Prostate gland (tissue), 2 donors: ENCODE measurements around the gene GLIPR2. TPM values are rescaled to one million over a fixed set of nuclear protein-coding genes. Genes with fewer than 3 reads are reported as not detected.
"Not testable (repeated sequence)": the region's sequence is repeated elsewhere in the genome, so short reads cannot be mapped to it uniquely, and the experiment has no call there.

Experiments
- DNase-seq: peaks from one replicate; pipeline ENCODE4 v3.0.0-alpha.2; 2019; ENCODE audit warnings: low spot score
- H3K27ac ChIP-seq, 2 donors: fragments of 200-600 bp; sonication (generic); 2 replicates each; pipeline ENCODE4 v1.5.1; 2017 to 2019
- H3K27me3 ChIP-seq: fragments of 200-600 bp; sonication (generic); replicated peaks from 2 replicates; pipeline ENCODE4 v1.5.1; 2019; ENCODE audit not compliant: insufficient read depth
- H3K36me3 ChIP-seq, 2 donors: fragments of 200-600 bp; sonication (generic); 1 replicate in 1 of 2; 2 replicates in 1 of 2; pipeline versions ENCODE4 v1.5.1 to v1.8.1; 2017 to 2019
- H3K4me1 ChIP-seq: fragments of 200-600 bp; sonication (generic); replicated peaks from 2 replicates; pipeline ENCODE4 v1.5.1; 2019
- H3K4me3 ChIP-seq, 2 donors: fragments of 200-600 bp; sonication (generic); 2 replicates each; pipeline ENCODE4 v1.5.1; 2017 to 2019
- H3K9me3 ChIP-seq: fragments of 200-600 bp; sonication (generic); 2 replicates; pipeline ENCODE4 v1.5.1; 2017
- POLR2A ChIP-seq: fragments of 450-650 bp; IDR thresholded peaks from one replicate; pipeline ENCODE4 v1.6.1; 2016; ENCODE audit warnings: antibody characterized with exemption, mild to moderate bottlenecking
- POLR2AphosphoS5 ChIP-seq: sonication (generic); formaldehyde crosslinking; IDR thresholded peaks from one replicate; pipeline ENCODE4 v1.6.1; 2017; ENCODE audit warnings: antibody characterized with exemption
- WGBS: methylation state at CpG from one replicate; pipeline ENCODE4 v1.1.5; 2018; 5-methylcytosine and 5-hydroxymethylcytosine counted together
- intact Hi-C: fragments of 100-400 bp; cut with DNase I; formaldehyde crosslinking; loops from one replicate; pipeline ENCODE4 v1.14.2; 2022
- total RNA-seq, 2 donors: library from RNA; depleted of rRNA; stranded (reverse); fragments of >200 nt; gene quantifications; one replicate each; pipeline ENCODE4 v1.1.0, GENCODE V29; 2016
- TF ChIP-seq, protein P1 (sequence below), 4 experiments: fragments of 200-600 bp in 2 of 4; fragments of 450-650 bp in 2 of 4; sonication (generic) in 2 of 4; IDR thresholded peaks; 1 replicate in 3 of 4; 2 replicates in 1 of 4; pipeline ENCODE4 v1.5.1; 2016 to 2019; ENCODE audit warnings: antibody characterized with exemption in 4 of 4, mild to moderate bottlenecking in 2 of 4, moderate library complexity in 2 of 4

The GLIPR2 gene
- total RNA-seq, 2 donors from 2014 or later, result 21.6 to 36.5 TPM

DNA sequence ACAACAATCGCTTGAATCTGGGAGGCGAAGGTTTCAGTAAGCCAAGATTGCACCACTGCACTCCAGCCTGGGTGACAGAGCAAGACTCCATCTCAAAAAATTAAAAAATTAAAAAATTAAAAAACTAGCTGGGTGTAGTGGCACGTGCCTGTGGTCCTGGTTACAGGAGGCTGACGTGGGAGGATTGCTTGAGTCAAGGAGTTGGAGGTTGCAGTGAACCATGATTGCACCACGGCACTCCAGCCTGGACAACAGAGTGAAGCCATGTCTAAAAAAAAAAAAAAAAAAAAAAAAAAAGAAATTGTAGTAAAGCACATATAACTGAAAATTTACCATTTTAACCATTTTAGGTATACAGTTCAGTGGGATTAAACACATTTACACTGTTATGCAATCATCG is 19.6 kb downstream of the GLIPR2 start:
- WGBS, result 96% methylated on average over 6 of the region's 6 CpGs
- TF ChIP-seq POLR2AphosphoS5 (no peak), POLR2A (no peak)
- TF ChIP-seq, protein P1, sequence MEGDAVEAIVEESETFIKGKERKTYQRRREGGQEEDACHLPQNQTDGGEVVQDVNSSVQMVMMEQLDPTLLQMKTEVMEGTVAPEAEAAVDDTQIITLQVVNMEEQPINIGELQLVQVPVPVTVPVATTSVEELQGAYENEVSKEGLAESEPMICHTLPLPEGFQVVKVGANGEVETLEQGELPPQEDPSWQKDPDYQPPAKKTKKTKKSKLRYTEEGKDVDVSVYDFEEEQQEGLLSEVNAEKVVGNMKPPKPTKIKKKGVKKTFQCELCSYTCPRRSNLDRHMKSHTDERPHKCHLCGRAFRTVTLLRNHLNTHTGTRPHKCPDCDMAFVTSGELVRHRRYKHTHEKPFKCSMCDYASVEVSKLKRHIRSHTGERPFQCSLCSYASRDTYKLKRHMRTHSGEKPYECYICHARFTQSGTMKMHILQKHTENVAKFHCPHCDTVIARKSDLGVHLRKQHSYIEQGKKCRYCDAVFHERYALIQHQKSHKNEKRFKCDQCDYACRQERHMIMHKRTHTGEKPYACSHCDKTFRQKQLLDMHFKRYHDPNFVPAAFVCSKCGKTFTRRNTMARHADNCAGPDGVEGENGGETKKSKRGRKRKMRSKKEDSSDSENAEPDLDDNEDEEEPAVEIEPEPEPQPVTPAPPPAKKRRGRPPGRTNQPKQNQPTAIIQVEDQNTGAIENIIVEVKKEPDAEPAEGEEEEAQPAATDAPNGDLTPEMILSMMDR (IDR thresholded peaks at IDR 0.05), result no peak
- Histone ChIP-seq H3K27ac (no peak overlapping the region), H3K4me1 (no peaks in the 10 kb centered on the region), H3K9me3 (no peaks in the 10 kb centered on the region), H3K27me3 (no peaks in the 10 kb centered on the region), H3K36me3 (no peaks in the 10 kb centered on the region), H3K4me3 (no peak overlapping the region)
- DNase-seq, result no peak
- intact Hi-C loops, result no loop called here

DNA sequence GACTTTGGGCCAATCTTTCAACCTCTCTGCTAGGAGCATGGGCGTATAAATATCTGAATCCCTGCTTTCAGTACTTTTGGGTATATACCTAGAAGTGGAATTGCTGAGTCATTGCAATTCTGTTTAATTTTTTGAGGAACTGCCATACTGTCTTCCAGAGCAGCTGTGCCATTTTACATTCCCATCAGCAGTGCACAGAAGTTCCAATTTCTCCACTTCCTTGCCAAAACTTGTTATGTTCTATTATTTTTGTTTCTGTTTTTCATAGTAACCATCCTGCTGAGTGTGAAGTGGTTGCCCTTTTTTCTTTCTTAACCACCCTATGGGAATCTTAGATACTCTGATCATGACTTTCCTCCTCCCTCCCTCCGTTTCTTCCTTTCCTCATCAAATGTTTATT is 21.6 kb downstream of the GLIPR2 start:
- Histone ChIP-seq H3K36me3 (no peaks in the 10 kb centered on the region), H3K4me3 (no peak overlapping the region), H3K9me3 (no peaks in the 10 kb centered on the region), H3K27ac (no peak overlapping the region), H3K4me1 (no peaks in the 10 kb centered on the region), H3K27me3 (no peaks in the 10 kb centered on the region)
- DNase-seq, result no peak
- TF ChIP-seq POLR2A (no peak), POLR2AphosphoS5 (no peak)
- TF ChIP-seq, protein P1 (IDR thresholded peaks at IDR 0.05), result no peak
- 75% methylated on average over 2 of the region's 2 CpGs for WGBS
- intact Hi-C loops, result no loop called here

DNA sequence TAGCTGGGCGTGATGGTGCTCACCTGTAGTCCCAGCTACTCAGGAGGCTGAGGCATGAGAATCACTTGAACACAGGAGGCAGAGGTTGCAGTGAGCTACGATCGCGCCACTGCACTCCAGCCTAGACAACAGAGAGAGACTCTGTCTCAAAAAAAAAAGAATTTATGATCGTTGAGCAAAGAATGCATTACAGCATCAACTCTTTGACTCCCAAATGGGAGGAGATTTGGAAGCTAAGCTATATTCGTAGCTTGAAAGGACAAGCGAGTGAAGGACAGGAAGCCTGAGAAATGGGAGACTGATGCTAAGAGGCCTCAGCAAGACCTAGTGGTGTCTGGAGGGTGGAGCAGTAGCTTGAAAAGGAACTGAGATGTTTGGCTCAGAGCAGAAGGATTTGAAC is 22.4 kb downstream of the GLIPR2 start:
- H3K9me3 ChIP-seq, result no peaks in the 10 kb centered on the region
- H3K36me3 ChIP-seq, result no peaks in the 10 kb centered on the region
- intact Hi-C loops, result no loop called here
- no peak overlapping the region for H3K4me3 ChIP-seq
- H3K4me1 ChIP-seq, result no peaks in the 10 kb centered on the region
- H3K27ac ChIP-seq, result no peak overlapping the region
- 75% methylated on average over 7 of the region's 7 CpGs for WGBS
- DNase-seq, result no peak
- no peak for TF ChIP-seq POLR2AphosphoS5
- no peak for TF ChIP-seq POLR2A
- TF ChIP-seq, protein P1 (IDR thresholded peaks at IDR 0.05), result no peak
- no peaks in the 10 kb centered on the region for H3K27me3 ChIP-seq

DNA sequence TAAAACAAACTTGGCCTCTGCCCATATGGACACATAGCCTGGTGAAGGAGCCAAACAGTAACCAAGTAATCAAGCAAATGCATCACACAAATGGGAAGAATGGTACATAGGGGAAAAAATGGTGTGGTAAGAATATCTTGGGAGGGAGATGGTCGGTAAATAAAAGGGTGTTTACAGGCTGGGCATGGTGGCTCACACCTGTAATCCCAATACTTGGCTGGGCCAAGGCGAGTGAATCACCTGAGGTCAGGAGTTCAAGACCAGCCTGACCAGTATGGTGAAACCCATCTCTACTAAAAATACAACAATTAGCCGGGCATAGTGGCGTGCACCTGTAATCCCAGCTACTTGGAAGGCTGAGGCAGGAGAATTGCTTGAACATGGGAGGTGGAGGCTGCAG is 23.0 kb downstream of the GLIPR2 start:
- H3K27me3 ChIP-seq, H3K4me1 ChIP-seq, H3K27ac ChIP-seq, intact Hi-C loops, H3K4me3 ChIP-seq, H3K9me3 ChIP-seq, H3K36me3 ChIP-seq, DNase-seq: not testable (repeated sequence)
- 92% methylated on average over 4 of the region's 4 CpGs for WGBS

DNA sequence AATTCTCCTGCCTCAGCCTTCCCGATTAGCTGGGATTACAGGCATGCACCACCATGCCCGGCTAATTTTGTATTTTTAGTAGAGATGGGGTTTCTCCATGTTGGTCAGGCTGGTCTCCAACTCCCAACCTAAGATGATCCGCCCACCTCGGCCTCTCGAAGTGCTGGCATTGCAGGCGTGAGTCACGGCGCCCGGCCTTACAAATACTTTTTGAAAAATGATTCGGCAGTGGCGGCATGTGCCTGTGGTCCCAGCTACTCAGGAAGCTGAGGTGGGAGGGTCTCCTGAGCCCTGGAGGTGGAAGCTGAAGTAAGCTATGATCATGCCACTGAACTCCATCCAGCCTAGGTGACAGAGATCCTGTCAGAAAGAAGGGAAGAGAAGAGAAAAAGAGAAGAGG is 23.6 kb downstream of the GLIPR2 start:
- not testable (repeated sequence) for H3K9me3 ChIP-seq, H3K4me3 ChIP-seq, H3K36me3 ChIP-seq, H3K27ac ChIP-seq, H3K4me1 ChIP-seq, H3K27me3 ChIP-seq, DNase-seq
- intact Hi-C loops, result loop anchor here (10.0 kb wide), 1 partner anchor 215 kb away; no protein-coding TSS in a partner anchor
- WGBS, result 79% methylated on average over 11 of the region's 11 CpGs

DNA sequence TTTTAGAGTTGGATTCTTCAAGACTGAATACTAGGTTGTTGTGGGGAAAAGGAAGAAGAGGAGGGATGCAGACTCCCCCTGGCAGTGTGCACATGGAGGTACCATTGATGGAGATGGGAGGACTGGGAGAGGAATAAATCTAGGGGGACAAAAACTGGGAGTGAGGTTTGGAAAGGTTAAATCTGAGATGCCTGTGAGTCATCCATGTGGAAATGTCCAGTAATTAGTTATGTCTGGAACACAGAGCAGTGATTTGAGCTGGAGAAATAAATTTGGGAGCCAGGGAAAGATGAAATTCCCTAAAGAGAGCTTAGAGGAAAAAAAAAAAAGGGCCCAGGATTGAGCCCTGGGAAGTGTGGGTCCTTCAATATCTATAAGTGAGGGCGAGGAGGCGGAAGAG is 24.7 kb downstream of the GLIPR2 start:
- Histone ChIP-seq H3K36me3 (no peaks in the 10 kb centered on the region), H3K27me3 (no peaks in the 10 kb centered on the region), H3K27ac (no peak overlapping the region), H3K4me1 (peaks cover 3% of the 10 kb centered on the region), H3K9me3 (no peaks in the 10 kb centered on the region), H3K4me3 (no peak overlapping the region)
- TF ChIP-seq POLR2A (no peak), POLR2AphosphoS5 (no peak)
- TF ChIP-seq, protein P1 (IDR thresholded peaks at IDR 0.05), result no peak
- WGBS, result 83% methylated on average over 2 of the region's 2 CpGs
- DNase-seq, result no peak
- intact Hi-C loops, result loop anchor here (10.0 kb wide), 1 partner anchor 216 kb away; no protein-coding TSS in a partner anchor
